HuH-7 (cell line): ENCODE measurements around the gene CAND1.

Experiments used
- DNase-seq: peaks from one replicate; pipeline ENCODE4 v3.0.0; 2011; ENCODE audit warnings: low spot score

CAND1 gene

DNA sequence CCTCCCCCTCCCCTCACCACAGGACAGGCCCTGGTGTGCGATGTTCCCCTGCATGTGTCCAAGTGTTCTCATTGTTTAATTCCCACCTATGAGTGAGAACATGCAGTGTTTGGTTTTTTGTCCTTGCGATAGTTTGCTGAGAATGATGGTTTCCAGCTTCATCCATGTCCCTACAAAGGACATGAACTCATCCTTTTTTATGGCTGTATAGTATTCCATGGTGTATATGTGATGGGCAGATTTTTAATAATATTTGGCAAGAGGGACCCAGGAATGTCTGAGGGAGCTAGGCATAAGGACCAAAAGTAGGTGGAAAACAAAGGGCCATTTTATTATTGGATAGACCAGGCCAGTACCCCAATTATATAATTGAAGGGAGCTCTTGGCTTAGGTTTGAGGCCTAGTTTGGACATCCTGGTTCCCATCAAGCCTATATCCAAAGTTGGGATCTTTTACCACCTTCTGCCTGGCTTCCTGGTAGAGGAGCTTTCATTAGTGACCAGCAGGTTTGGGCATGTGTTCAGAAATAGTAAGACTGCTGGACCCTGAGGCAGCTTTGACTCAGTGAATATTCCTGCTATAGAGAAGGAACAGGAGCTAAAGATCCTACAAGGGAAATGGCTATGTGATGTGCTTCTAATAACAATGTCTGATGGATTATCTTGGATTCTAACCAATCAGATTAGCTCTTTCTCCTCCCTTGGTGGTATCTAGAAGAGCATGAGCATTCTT, 76.0 kb downstream of the CAND1 start:
- DNase-seq = no peak

DNA sequence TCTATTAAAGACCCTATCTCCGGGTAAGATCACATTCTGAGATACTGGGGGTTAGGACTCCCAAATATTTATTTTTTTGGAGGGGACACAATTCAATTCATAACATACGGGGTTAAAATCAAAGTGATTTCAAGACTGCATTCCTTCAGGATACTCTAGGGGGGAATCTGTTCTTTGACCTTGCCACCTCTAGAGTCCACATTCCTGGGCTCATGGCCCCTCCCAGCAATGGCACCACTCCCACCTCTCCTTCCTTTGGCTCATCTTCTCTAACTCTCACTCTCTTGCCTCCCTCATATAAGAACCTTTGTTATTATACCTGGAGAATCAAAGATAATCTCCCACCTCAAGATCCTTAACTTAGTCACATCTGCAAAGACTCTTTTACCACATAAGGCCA, 79.5 kb downstream of the CAND1 start:
- DNase-seq = no peak

DNA sequence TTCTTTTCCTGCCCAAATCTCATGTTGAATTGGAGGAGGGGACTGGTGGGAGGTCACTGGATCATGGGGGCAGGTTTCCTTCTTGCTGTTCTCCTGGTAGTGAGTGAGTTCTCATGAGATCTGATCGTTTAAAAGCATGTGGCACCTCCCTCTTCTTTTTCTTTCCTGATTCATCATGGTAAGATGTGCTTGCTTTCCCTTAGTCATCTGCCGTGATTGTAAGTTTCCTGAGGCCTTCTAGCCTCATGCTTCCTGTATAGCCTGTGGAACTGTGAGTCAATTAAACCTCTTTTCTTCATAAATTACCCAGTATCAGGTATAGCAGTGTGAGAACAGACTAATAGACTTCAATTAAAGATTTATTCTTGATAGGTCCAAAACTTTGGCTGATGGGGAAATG, 83.5 kb downstream of the CAND1 start:
- no peak for DNase-seq

DNA sequence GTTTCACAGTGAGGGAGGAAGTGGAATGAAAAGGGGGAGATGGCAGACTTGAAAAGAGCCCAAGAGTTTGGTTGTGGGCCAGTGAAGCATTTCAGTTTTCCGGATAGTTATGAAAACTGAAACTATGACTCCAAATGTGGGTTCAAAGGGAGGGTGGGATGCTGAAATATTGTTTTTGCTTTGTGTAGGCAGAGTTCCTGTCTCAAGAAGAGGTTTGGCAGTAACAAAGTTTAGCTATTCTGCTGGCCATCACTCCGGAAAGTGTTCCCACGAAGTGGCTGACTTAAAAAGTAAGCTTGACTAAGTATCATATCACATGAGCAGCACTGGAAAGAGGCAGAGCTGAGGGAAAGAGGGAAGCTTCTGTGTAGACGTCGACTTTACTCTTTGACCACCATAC, 85.2 kb downstream of the CAND1 start:
- no peak for DNase-seq

DNA sequence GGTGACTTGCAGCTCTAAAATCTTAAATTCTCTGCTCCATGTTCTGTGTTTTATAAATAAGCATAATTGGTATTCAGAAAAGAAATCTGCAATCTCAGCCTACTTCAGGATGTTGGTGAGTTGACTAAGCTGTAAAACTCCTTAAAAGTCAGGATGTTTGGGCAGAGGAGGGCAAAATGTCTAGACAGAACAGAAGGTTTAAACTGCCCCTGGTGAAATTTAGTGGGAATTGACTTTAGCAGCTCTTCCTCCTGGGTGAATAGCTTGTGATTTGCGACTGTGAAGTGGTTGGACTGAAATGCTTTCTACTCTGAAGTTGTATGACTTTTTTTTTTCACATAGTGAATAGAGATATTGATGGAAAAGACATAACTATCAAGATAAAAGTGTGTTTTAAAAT, 85.8 kb downstream of the CAND1 start:
- DNase-seq = no peak

DNA sequence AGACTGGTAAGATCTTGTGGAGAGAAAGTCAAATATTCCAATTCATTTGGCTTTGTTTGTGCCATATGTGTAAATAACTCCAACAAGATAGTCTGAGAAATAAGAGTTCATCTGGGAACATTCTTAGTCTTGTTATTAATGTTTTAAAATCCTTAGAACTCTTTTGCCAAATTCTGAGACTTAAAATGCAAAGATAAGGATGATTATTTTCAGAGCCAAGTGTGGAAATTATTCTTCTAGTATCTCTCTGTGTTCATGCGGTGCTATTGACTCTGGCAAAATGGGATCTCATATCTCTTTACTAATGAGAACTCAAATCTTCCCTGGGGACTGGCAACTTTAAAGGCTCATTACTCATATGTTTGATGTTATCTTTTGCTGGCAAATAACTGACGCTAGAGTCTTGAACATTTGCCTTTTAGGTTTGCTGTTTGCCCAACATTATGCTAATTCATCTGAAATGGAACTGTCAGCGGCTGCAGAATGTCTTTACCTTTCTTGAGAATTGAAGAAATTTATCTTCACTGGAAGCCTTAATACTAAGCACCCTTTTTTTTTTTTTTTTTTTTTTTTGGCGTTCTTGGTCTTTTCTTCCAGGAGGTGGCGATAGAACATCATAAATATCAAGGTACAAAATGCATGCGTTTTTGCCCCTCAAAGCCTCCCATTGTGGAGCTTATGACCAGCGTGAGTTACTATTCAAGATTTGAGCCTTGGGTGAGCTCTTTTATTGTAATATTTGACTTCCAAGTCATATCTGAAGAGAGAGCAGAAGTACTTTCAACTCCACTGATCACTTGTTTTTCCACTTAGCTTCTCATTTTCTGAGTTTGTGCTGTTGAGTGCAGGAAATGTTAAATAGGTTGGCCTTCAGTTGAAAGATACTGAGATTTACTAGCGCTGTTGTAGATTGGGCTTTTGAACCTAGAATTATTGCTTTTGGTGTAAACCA, 86.5 kb downstream of the CAND1 start:
- DNase-seq = peak; percentile 23

DNA sequence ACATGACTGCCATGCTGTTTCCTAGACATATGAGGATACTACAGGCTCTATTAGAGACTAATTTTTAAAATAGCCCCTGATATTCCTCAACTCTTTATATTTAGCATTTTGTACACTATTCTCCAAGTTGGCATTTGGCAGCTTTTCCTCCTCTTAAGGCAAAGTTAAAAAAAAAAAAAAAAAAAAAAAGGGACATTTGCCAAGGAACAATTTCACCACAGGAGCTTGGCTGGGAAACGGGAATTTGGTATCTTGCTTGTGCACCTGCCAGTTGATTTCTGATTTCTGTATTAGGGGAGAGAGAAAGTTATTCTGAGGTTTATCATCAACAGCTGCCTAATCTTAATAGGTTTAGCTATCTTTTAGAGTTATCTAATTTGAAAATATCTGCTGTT, 87.2 kb downstream of the CAND1 start:
- no peak for DNase-seq

DNA sequence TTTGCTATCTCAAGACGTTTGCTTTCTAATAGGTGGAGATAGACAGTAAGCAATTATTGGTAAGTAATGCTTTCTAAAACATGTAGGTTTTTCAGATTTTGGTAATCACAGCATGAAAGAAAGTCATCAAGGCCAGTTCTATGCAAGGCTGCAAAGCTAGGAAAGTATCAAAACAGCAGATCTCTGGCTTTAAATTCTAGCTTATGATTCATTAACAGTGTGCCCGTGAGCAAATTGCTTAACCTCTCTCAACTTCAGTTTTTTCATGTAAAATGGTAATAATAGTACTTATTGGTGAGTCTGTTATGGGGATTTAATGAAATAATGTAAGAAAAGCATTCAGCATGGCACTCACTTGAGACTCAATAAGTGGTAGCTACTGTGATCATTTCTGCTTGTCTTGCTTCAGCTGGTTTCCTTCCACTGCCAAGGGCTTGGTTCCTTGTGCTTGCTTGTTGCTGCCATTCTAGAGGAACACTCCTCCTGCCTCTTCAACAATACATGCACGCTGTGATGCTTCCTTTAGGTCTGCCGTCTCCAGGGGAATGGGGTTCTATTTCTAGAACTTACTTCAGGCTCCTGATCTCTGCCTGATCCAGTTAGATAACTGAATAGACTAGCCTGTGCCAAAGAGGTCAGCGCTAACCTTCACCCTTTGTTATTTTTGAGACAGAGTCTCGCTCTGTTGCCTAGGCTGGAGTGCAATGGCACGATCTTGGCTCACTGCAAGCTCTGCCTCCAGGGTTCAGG, 88.4 kb downstream of the CAND1 start:
- no peak for DNase-seq

DNA sequence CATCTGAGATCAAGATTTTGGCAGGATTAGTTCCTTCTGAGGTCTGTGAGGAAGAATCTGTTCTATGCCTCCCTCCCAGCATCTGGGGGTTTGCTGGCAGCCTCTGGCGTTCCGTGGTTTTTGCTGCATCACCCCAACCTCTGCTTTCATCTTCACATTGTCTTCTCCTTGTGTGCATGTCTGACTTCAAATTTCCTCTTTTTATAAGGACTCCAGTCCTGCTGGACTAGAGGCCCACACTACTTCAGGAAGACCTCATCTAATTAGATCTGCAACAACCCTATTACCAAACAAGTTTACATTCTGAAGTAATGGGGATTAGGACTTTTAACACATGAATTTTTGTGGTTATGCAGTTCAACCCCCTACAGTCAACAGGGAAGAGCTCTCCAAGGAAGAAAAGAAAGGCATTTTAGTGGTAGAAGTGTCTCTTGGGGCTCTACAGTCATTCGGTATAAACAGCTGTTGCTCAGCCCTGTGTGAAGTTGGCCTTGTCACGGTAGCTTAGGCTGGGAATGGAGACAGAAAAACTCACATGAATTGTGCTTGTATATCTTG, 89.7 kb downstream of the CAND1 start:
- DNase-seq = no peak

DNA sequence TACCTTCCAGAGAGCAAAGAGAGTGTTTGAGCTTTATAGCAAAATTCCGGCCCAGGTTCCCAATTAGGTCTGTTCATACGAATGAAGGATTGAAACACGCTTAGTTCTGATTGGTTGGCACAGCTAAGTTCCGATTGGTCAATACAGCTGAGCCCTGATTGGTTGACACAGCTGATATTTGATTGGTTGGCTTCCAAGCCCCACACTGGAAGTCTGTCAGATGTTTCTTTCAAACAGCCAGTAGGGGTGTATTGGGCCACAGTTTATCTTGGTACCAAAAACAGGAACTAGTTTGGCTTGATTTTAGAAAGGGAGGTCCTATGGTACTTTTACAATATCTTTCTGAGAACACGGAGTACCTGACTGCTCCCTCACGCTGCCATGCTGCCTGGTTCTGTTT, 93.4 kb downstream of the CAND1 start:
- no peak for DNase-seq

DNA sequence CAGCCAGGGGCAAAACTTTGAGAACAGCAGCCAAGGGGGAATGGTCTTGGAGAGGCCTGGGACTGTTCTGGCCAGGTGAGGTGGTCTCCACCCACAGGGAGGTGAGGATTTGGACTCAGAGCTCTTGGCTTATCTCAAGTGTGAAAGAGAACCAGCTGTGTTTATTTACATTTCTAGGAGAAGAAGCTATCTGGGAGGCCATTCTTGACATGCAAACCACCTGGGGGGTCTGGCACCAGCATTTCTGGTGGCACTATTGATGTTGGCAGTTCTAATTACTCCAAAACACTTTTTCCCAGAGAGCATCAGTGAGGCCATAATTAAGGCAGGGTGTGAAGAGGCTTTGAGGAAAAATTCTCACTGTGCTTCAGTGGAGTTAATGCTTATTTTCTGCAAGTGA, 95.1 kb downstream of the CAND1 start:
- DNase-seq = no peak

DNA sequence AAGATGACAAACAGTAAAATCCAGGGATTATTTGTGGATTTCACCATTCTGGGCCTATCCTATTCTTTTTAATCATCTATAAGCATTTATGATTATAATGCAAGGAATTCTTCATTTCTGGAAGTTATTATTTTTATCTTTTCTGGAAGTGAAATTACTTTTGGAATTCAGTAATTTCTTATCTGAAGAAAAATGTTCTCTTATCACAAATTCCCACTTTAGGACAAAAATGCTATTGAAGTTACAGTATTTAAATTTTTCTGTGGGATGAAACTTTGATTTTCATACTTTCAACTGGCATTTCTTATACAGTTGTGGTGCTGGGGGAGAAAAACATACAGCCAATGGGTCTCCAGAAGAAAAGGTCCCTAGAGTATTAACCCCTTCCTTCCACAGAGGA, 96.0 kb downstream of the CAND1 start:
- no peak for DNase-seq

DNA sequence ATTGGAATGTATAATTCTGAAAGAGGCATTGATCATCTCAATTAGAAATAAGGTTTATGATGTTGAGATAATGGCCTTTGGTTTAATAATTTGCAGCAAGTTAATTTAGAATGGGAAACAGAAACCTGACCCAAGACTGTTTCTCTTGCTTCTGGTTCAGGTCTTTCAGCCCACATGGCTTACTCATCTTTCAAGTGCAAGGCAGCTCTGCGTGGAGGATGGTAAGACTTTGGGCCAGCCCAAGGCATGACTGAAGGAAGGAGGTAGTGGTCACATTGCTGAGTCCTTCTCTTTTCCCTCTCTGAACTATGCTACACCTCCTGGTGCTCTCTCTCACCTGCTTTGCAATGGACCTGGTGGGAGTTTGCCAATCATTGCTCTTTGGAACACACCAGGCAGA, 98.7 kb downstream of the CAND1 start:
- no peak for DNase-seq
